ENCODE data around the gene PGS1.

GRCh38 chr17:78379131-78379491 is 662 bp downstream of the PGS1 start:
- TF ChIP-seq EP300 (IDR thresholded peaks at IDR 0.05; ENCODE audit: borderline replicate concordance in 1 of 2, control insufficient read depth in 1 of 2, low read depth in 2 of 2, low read length in 2 of 2) (no peak), SP1 (IDR thresholded peaks at IDR 0.05; ENCODE audit: low read depth, low read length) (no peak), CREB1 (IDR thresholded peaks at IDR 0.05; ENCODE audit: low read depth) (no peak), TCF3 (IDR thresholded peaks at IDR 0.05; ENCODE audit: borderline replicate concordance, insufficient read depth, low read depth, low read length) (no peak), FOXM1 (IDR thresholded peaks at IDR 0.05; ENCODE audit: low read depth, low read length) (no peak), SIX5 (IDR thresholded peaks at IDR 0.05; ENCODE audit: low read depth, low read length, severe bottlenecking) (no peak), CTCF (IDR thresholded peaks at IDR 0.05 in 2 of 3, conservative IDR thresholded peaks at IDR 0.05 in 1 of 3; ENCODE audit: control insufficient read depth in 2 of 3, extremely low read depth in 1 of 3, insufficient read depth in 1 of 3, low read depth in 3 of 3, low read length in 3 of 3) (no peak), HDGF (IDR thresholded peaks at IDR 0.05) (no peak), SMAD5 (IDR thresholded peaks at IDR 0.05; ENCODE audit: low read depth) (no peak), GABPA (IDR thresholded peaks at IDR 0.05; ENCODE audit: low read depth) (no peak), EZH2 (IDR thresholded peaks at IDR 0.05; ENCODE audit: borderline replicate concordance, control insufficient read depth, low read depth, low read length) (no peak), NFIC (IDR thresholded peaks at IDR 0.05; ENCODE audit: low read depth, low read length) (no peak), ZBTB33 (IDR thresholded peaks at IDR 0.05) (no peak)
